H9 (cell line): ENCODE measurements around the gene NEUROG3. TPM values are rescaled to one million over a fixed set of nuclear protein-coding genes. Genes with fewer than 3 reads are reported as not detected.

Experiments used
- DNase-seq: peaks from one replicate; pipeline ENCODE4 v3.0.0-alpha.2; 2017
- H2AFZ ChIP-seq: one replicate; pipeline ENCODE4 v1.6.1; 2013; ENCODE audit warnings: mild to moderate bottlenecking, low read length, control low read depth, moderate library complexity
- H2AK5ac ChIP-seq: 2 replicates; pipeline ENCODE4 v1.6.1; 2013; ENCODE audit warnings: low read length, control low read depth, mixed read lengths; ENCODE audit not compliant: insufficient read length
- H2BK120ac ChIP-seq: one replicate; pipeline ENCODE4 v1.6.1; 2013; ENCODE audit warnings: low read depth, mild to moderate bottlenecking, low read length, control low read depth, inconsistent platforms; ENCODE audit not compliant: poor library complexity, severe bottlenecking
- H2BK12ac ChIP-seq: 2 replicates; pipeline ENCODE4 v1.6.1; 2013; ENCODE audit warnings: low read length, control low read depth, mixed read lengths, low read depth; ENCODE audit not compliant: insufficient read length
- H2BK15ac ChIP-seq: 2 replicates; pipeline ENCODE4 v1.6.1; 2013; ENCODE audit warnings: low read depth, low read length, control low read depth
- H2BK20ac ChIP-seq: one replicate; pipeline ENCODE4 v1.6.1; 2013; ENCODE audit warnings: low read depth, mild to moderate bottlenecking, low read length, control low read depth, inconsistent platforms; ENCODE audit not compliant: poor library complexity, severe bottlenecking
- H2BK5ac ChIP-seq: 2 replicates; pipeline ENCODE4 v1.6.1; 2013; ENCODE audit warnings: low read length, control low read depth, mixed read lengths; ENCODE audit not compliant: insufficient read length
- H3K14ac ChIP-seq: 2 replicates; pipeline ENCODE4 v1.6.1; 2013; ENCODE audit warnings: low read length, control low read depth; ENCODE audit not compliant: insufficient read depth
- H3K18ac ChIP-seq: 2 replicates; pipeline ENCODE4 v1.6.1; 2013; ENCODE audit warnings: low read depth, mild to moderate bottlenecking, mixed read lengths, low read length, control low read depth; ENCODE audit not compliant: insufficient read length
- H3K23ac ChIP-seq: 2 replicates; pipeline ENCODE4 v1.6.1; 2013; ENCODE audit warnings: low read length, control low read depth, mixed read lengths, low read depth; ENCODE audit not compliant: insufficient read length
- H3K23me2 ChIP-seq: 2 replicates; pipeline ENCODE4 v1.6.1; 2013; ENCODE audit warnings: low read depth, mild to moderate bottlenecking, mixed read lengths, low read length, control low read depth; ENCODE audit not compliant: insufficient read length, poor library complexity, severe bottlenecking
- H3K27ac ChIP-seq: 2 replicates; pipeline ENCODE4 v1.5.1; 2013; ENCODE audit warnings: low read length, control low read depth, mixed read lengths, low read depth; ENCODE audit not compliant: insufficient read length
- H3K27me3 ChIP-seq: 2 replicates; pipeline ENCODE4 v1.6.1; 2013; ENCODE audit warnings: low read length, control low read depth, inconsistent platforms; ENCODE audit not compliant: insufficient read depth
- H3K4ac ChIP-seq: 2 replicates; pipeline ENCODE4 v1.6.1; 2013; ENCODE audit warnings: low read depth, mild to moderate bottlenecking, control low read depth, inconsistent platforms, low read length, moderate library complexity
- H3K4me1 ChIP-seq: 2 replicates; pipeline ENCODE4 v1.6.1; 2013; ENCODE audit warnings: low read length, control low read depth, inconsistent platforms; ENCODE audit not compliant: insufficient read depth
- H3K4me2 ChIP-seq: 2 replicates; pipeline ENCODE4 v1.6.1; 2013; ENCODE audit warnings: low read length, control low read depth, mixed read lengths; ENCODE audit not compliant: insufficient read length, insufficient read depth
- H3K56ac ChIP-seq: 2 replicates; pipeline ENCODE4 v1.6.1; 2013; ENCODE audit warnings: low read depth, mild to moderate bottlenecking, mixed read lengths, low read length, control low read depth; ENCODE audit not compliant: insufficient read length
- H3K79me1 ChIP-seq: 2 replicates; pipeline ENCODE4 v1.6.1; 2013; ENCODE audit warnings: low read depth, mild to moderate bottlenecking, moderate library complexity, low read length, control low read depth, inconsistent platforms; ENCODE audit not compliant: insufficient read depth, poor library complexity, severe bottlenecking
- H3K79me2 ChIP-seq: 2 replicates; pipeline ENCODE4 v1.6.1; 2013; ENCODE audit warnings: low read length, control low read depth, inconsistent platforms; ENCODE audit not compliant: insufficient read depth
- H3K9ac ChIP-seq: 2 replicates; pipeline ENCODE4 v1.6.1; 2013; ENCODE audit warnings: low read length, control low read depth, mixed read lengths; ENCODE audit not compliant: insufficient read length; ENCODE audit errors: extremely low read depth
- H3K9me3 ChIP-seq: one replicate; pipeline ENCODE4 v1.6.1; 2013; ENCODE audit warnings: low read depth, low read length, inconsistent platforms; ENCODE audit not compliant: control insufficient read depth
- H3T11ph ChIP-seq: one replicate; pipeline ENCODE4 v1.6.1; 2013; ENCODE audit warnings: mild to moderate bottlenecking, low read length, control low read depth, inconsistent platforms
- H4K20me1 ChIP-seq: one replicate; pipeline ENCODE4 v1.6.1; 2013; ENCODE audit not compliant: control insufficient read depth, insufficient read length, insufficient read depth
- H4K5ac ChIP-seq: 2 replicates; pipeline ENCODE4 v1.6.1; 2013; ENCODE audit warnings: low read depth, mild to moderate bottlenecking, mixed read lengths, low read length, control low read depth; ENCODE audit not compliant: insufficient read length
- H4K8ac ChIP-seq: replicated peaks from 2 replicates; pipeline ENCODE4 v1.6.1; 2013; ENCODE audit warnings: low read length, control low read depth, mixed read lengths, low read depth; ENCODE audit not compliant: insufficient read length
- H4K91ac ChIP-seq: 2 replicates; pipeline ENCODE4 v1.6.1; 2013; ENCODE audit warnings: low read depth, mild to moderate bottlenecking, moderate library complexity, mixed read lengths, low read length, control low read depth; ENCODE audit not compliant: insufficient read length
- H3K27ac Mint-ChIP-seq, 3 experiments: 2 replicates in 2 of 3; 3 replicates in 1 of 3; pipeline ENCODE4 v1.8.0; 2020 to 2021; ENCODE audit warnings: mixed read lengths in 3 of 3, mild to moderate bottlenecking in 1 of 3, moderate library complexity in 1 of 3
- H3K27me3 Mint-ChIP-seq: 2 replicates; pipeline ENCODE4 v1.8.0; 2021; ENCODE audit warnings: low read depth, mild to moderate bottlenecking, moderate library complexity, mixed read lengths
- H3K36me3 Mint-ChIP-seq, 3 experiments: 2 replicates in 2 of 3; 3 replicates in 1 of 3; pipeline ENCODE4 v1.8.0; 2020 to 2021; ENCODE audit warnings: low read depth in 3 of 3, mixed read lengths in 3 of 3; ENCODE audit not compliant: insufficient read depth in 1 of 3
- H3K4me1 Mint-ChIP-seq, 2 experiments: 2 replicates each; pipeline ENCODE4 v1.8.0; 2020; ENCODE audit warnings: mixed read lengths in 2 of 2
- H3K4me3 Mint-ChIP-seq, 2 experiments: 2 replicates in 1 of 2; 3 replicates in 1 of 2; pipeline ENCODE4 v1.8.0; 2020 to 2021; ENCODE audit warnings: mild to moderate bottlenecking in 2 of 2, mixed read lengths in 2 of 2, moderate library complexity in 1 of 2
- H3K9me3 Mint-ChIP-seq, 2 experiments: 2 replicates in 1 of 2; 3 replicates in 1 of 2; pipeline ENCODE4 v1.8.0; 2020; ENCODE audit warnings: mild to moderate bottlenecking in 2 of 2, mixed read lengths in 2 of 2, moderate library complexity in 1 of 2
- WGBS: extraction: QIAGEN DNeasy Blood & Tissue Kit; methylation state at CpG from one replicate; pipeline ENCODE4 v1.1.7; 2013; ENCODE audit warnings: missing lambda C conversion rate, low lambda C conversion rate, mixed read lengths; ENCODE audit not compliant: insufficient read length; ENCODE audit errors: extremely low coverage; 5-methylcytosine and 5-hydroxymethylcytosine counted together
- total RNA-seq: library from RNA; stranded (reverse); gene quantifications from 2 replicates; pipeline ENCODE4 v1.2.1, GENCODE V29; 2021
- TF ChIP-seq, protein P1 (sequence below): fragments of 200-600 bp; sonication (generic); conservative IDR thresholded peaks from 3 replicates; pipeline ENCODE4 v1.8.0; 2021; ENCODE audit warnings: antibody characterized with exemption, mild to moderate bottlenecking

The NEUROG3 gene
- total RNA-seq, 1 experiment from 2014 or later: not detected

DNA sequence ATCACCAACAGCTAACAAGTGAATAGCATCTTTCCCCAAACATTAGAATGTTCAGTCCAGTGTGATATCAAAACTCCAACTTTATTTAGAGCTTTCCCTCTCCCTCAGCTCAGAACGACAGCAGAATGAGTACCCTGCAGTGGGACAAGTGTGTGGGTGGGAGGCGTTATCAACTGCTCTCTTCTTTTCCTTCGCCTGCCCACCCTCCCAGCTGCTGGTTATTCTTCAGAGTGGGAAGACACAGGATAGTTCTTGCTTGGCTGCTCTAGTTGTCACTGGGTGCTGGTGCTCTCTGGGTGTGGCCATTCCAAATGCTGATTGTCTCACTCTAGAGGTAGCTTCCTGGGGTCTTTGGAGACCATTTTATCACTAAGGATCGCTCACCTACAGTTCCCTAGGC lies 43.1 kb upstream of the NEUROG3 start:
- H2BK5ac ChIP-seq: no peak overlapping the region
- H3K4me2 ChIP-seq: no peak overlapping the region
- no peak overlapping the region for H3K9ac ChIP-seq
- H2BK20ac ChIP-seq: no peak overlapping the region
- H3K9me3 Mint-ChIP-seq: peaks cover 13% of the 10 kb centered on the region in 2 experiments
- no peaks in the 10 kb centered on the region for H3K27me3 ChIP-seq
- H4K8ac ChIP-seq: no peak overlapping the region
- no peak for DNase-seq
- H3K27ac ChIP-seq: no peak overlapping the region
- TF ChIP-seq, protein P1, sequence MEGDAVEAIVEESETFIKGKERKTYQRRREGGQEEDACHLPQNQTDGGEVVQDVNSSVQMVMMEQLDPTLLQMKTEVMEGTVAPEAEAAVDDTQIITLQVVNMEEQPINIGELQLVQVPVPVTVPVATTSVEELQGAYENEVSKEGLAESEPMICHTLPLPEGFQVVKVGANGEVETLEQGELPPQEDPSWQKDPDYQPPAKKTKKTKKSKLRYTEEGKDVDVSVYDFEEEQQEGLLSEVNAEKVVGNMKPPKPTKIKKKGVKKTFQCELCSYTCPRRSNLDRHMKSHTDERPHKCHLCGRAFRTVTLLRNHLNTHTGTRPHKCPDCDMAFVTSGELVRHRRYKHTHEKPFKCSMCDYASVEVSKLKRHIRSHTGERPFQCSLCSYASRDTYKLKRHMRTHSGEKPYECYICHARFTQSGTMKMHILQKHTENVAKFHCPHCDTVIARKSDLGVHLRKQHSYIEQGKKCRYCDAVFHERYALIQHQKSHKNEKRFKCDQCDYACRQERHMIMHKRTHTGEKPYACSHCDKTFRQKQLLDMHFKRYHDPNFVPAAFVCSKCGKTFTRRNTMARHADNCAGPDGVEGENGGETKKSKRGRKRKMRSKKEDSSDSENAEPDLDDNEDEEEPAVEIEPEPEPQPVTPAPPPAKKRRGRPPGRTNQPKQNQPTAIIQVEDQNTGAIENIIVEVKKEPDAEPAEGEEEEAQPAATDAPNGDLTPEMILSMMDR: no peak
- no CpG with 5 or more reads among the region's 4 CpGs for WGBS
- H3T11ph ChIP-seq: no peak overlapping the region
- no peaks in the 10 kb centered on the region for H3K4me1 ChIP-seq
- no peak overlapping the region for H4K5ac ChIP-seq
- no peaks in the 10 kb centered on the region for H3K23me2 ChIP-seq
- H2BK15ac ChIP-seq: no peak overlapping the region
- H2BK120ac ChIP-seq: no peak overlapping the region
- peaks cover 5% of the 10 kb centered on the region in 2 experiments; a peak in 3 of 4 replicates for H3K4me1 Mint-ChIP-seq
- no peak overlapping the region for H3K23ac ChIP-seq
- no peak overlapping the region for H3K27ac Mint-ChIP-seq
- no peaks in the 10 kb centered on the region for H3K79me2 ChIP-seq
- H3K79me1 ChIP-seq: no peaks in the 10 kb centered on the region
- no peak overlapping the region for H3K4me3 Mint-ChIP-seq
- H2BK12ac ChIP-seq: no peak overlapping the region
- H3K4ac ChIP-seq: no peak overlapping the region
- H2AFZ ChIP-seq: no peak overlapping the region
- no peak overlapping the region for H3K18ac ChIP-seq
- H3K9me3 ChIP-seq: no peaks in the 10 kb centered on the region
- H3K56ac ChIP-seq: no peak overlapping the region
- H2AK5ac ChIP-seq: no peak overlapping the region
- H3K27me3 Mint-ChIP-seq: peaks cover 28% of the 10 kb centered on the region
- H4K20me1 ChIP-seq: no peaks in the 10 kb centered on the region
- H3K14ac ChIP-seq: no peak overlapping the region
- no peak overlapping the region for H4K91ac ChIP-seq
- peaks cover 4 to 10% (median 8%) of the 10 kb centered on the region in 3 experiments; a peak in 5 of 7 replicates for H3K36me3 Mint-ChIP-seq
